NCI-H2196 (cell line): ENCODE results near the gene ZFP82.

Experiments used
- DNase-seq: peaks from one replicate; lab custom pipeline; 2025; ENCODE audit not compliant: unreplicated experiment; lab: John Stamatoyannopoulos, UW

ZFP82 gene

DNA sequence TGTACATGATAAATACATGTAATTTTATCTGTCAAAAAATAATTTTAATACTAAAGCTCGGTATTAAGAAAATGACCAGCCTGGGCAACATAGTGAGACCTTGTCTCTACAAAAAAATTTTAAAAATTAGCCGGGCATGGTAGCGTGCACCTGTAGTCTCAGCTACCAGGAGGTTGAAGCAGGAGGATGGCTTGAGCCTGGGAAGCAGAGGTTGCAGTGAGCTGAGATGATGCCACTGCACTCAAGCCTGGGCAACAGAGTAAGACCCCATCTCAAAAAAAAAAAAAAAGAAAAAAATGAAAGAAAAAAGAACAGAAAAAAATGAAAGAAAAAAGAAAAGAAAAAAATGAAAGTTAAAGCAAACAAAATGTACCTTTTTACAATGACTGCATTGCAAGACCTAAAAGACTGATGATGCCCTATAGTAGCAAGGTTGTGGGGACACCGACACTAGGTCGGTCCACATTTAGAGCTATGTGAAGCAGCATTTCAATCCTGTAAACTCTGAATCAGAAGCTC is 44.7 kb downstream of the ZFP82 start:
- no peak for DNase-seq

GRCh38 chr19:36371886-36372285 is 46.6 kb downstream of the ZFP82 start:
- DNase-seq, result no peak

DNA sequence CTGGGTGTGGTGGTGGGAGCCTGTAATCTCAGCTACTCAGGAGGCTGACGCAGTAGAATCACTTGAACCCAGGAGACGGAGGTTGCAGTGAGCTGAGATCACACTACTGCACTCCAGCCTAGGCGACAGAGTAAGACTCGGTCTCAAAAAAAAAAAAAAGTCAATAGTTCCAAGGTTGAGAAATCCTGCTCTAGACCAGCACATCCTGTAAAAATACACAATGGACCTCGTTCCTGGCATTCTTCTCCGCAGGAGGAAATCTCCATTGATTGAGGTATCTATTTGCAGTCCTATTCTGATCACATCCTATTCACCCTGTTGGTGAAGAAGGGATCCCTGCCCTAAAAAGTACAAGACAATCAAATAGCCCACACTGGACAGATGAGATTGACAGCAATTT is 54.6 kb downstream of the ZFP82 start:
- DNase-seq, result no peak
